K562 (cell line): ENCODE results near the gene CCDC28B. TPM values are rescaled to one million over a fixed set of nuclear protein-coding genes. Genes with fewer than 3 reads are reported as not detected.

ENCODE experiments used
- BCL6 ChIP-seq: fragments of 250-450 bp; sonication (Bioruptor Pico); IDR thresholded peaks from 2 replicates; pipeline ENCODE4 v1.4.0; 2020
- CEBPG ChIP-seq, 3 experiments: fragments of 200-800 bp in 1 of 3; sonication (Bioruptor generic) in 1 of 3; sonication (generic) in 1 of 3; formaldehyde crosslinking in 1 of 3; IDR thresholded peaks in 2 of 3; conservative IDR thresholded peaks in 1 of 3; 2 replicates each; pipeline versions ENCODE4 v1.6.1 to v1.8.0; 2016 to 2022; ENCODE audit warnings: missing compliant biosample characterization in 2 of 3, missing genetic modification characterization in 2 of 3, mild to moderate bottlenecking in 1 of 3, missing genetic modification reagents in 1 of 3
- KLF10 ChIP-seq: fragments of 250-450 bp; sonication (Bioruptor Pico); IDR thresholded peaks from 2 replicates; pipeline ENCODE4 v1.6.1; 2021; ENCODE audit warnings: matching md5 sums
- NFXL1 ChIP-seq: fragments of 450-650 bp; formaldehyde crosslinking; IDR thresholded peaks from 2 replicates; pipeline ENCODE4 v1.4.0; 2021; ENCODE audit warnings: mild to moderate bottlenecking
- THRAP3 ChIP-seq: fragments of 450-650 bp; IDR thresholded peaks from 2 replicates; pipeline ENCODE4 v1.6.1; 2016; ENCODE audit warnings: mild to moderate bottlenecking, inconsistent platforms, borderline replicate concordance
- XRCC5 ChIP-seq: fragments of 200-400 bp; formaldehyde crosslinking; IDR thresholded peaks from 2 replicates; pipeline ENCODE4 v1.6.1; 2017; ENCODE audit warnings: low read depth, mild to moderate bottlenecking, low read length
- ZKSCAN1 ChIP-seq: fragments of 150-350 bp; IDR thresholded peaks from 2 replicates; pipeline ENCODE4 v1.6.1; 2016; ENCODE audit warnings: low read depth, low read length
- ZNF445 ChIP-seq: fragments of 250-450 bp; sonication (Bioruptor Pico); IDR thresholded peaks from 2 replicates; pipeline ENCODE4 v1.4.0; 2020; ENCODE audit warnings: low read depth, mild to moderate bottlenecking, moderate library complexity
- polyA plus RNA-seq, 8 experiments: library from polyadenylated mRNA; depleted of rRNA in 4 of 8; stranded (reverse) in 5 of 8; unstranded in 3 of 8; fragments of >200 nt; fragmentation: Nextera tagmentation in 2 of 8; fragmentation: Illumina TruSeq in 1 of 8; extraction: Ambion mirVana in 2 of 8; extraction: Trizol in 1 of 8; gene quantifications; 2 replicates each; pipeline versions ENCODE4 v1.2.1 to v1.2.3, GENCODE V29; 2011 to 2014; ENCODE audit warnings: inconsistent platforms in 1 of 8, missing spikeins in 1 of 8
- total RNA-seq, 7 experiments: library from RNA; depleted of rRNA in 6 of 7; stranded (reverse); fragments of >200 nt in 6 of 7; fragmentation: Illumina TruSeq in 2 of 7; extraction: Trizol in 2 of 7; gene quantifications; 2 replicates each; pipeline versions ENCODE4 v1.2.1 to v1.2.3, GENCODE V29; 2011 to 2021; ENCODE audit warnings: low replicate concordance in 1 of 7
- TF ChIP-seq, protein P1 (sequence below): sonication (generic); formaldehyde crosslinking; IDR thresholded peaks from 2 replicates; pipeline ENCODE4 v1.8.1; 2022; ENCODE audit warnings: missing genetic modification reagents
- TF ChIP-seq, protein P2 (sequence below): sonication (generic); formaldehyde crosslinking; IDR thresholded peaks from 2 replicates; pipeline ENCODE4 v1.9.0; 2022; ENCODE audit warnings: mild to moderate bottlenecking, missing genetic modification reagents
- TF ChIP-seq, protein P3 (sequence below): sonication (generic); formaldehyde crosslinking; IDR thresholded peaks from 2 replicates; pipeline ENCODE4 v1.8.0; 2022; ENCODE audit warnings: mild to moderate bottlenecking, low read depth, missing genetic modification reagents
- TF ChIP-seq, protein P4 (sequence below): fragments of 150-350 bp; IDR thresholded peaks from 2 replicates; pipeline ENCODE4 v1.6.1; 2014; ENCODE audit warnings: low read depth, mild to moderate bottlenecking, low read length, borderline replicate concordance
- TF ChIP-seq, protein P5 (sequence below): fragments of 450-650 bp; IDR thresholded peaks from 2 replicates; pipeline ENCODE4 v1.6.1; 2016; ENCODE audit warnings: borderline replicate concordance
- TF ChIP-seq, protein P6 (sequence below): fragments of 250-450 bp; sonication (Bioruptor Pico); IDR thresholded peaks from 2 replicates; pipeline ENCODE4 v1.4.0; 2020; ENCODE audit warnings: mild to moderate bottlenecking, moderate library complexity, borderline replicate concordance

CCDC28B gene
- total and polyA plus RNA-seq, 9 of the 15 experiments (the other 6 are each of a cell fraction or from before 2014, with no cell fraction given): 5.7 to 54.5 (median 31.7) TPM

DNA sequence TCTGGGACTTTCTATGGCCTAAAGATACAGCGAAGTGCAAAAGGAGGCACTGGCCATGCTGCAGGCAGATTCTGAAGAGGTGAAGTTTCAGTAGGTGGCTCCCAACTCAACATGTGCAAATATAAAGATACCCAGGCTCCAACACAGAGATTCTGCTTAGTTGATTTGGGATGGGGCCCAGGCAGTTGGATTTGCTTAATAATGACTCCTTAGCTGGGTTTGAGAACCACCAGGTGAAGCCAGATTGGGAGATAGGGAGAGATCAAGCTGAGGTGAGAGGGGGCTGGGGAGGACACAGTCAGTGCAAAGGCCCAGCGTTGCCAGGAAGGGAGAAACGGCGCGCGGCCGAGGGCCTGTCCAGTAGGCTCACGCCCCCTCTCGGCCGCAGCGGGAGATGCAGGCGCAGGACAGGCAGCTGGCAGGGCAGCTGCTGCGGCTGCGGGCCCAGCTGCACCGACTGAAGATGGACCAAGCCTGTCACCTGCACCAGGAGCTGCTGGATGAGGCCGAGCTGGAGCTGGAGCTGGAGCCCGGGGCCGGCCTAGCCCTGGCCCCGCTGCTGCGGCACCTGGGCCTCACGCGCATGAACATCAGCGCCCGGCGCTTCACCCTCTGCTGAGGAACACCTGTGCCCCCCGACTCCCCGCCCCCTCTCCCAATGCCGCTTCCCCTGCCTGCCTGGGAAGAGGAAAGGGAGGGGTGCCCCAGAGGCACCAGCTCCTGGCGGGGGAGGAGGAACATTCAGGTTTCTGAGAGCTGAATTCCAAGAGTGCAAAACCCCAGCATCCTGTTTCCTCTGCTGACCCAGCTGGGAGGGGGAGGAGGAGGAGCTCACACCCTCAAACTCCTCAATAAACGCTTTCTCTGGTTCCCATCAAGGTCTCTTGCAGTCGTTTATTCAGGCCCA is 47.8 kb downstream of the CCDC28B start (continued):
- TF ChIP-seq, protein P1, sequence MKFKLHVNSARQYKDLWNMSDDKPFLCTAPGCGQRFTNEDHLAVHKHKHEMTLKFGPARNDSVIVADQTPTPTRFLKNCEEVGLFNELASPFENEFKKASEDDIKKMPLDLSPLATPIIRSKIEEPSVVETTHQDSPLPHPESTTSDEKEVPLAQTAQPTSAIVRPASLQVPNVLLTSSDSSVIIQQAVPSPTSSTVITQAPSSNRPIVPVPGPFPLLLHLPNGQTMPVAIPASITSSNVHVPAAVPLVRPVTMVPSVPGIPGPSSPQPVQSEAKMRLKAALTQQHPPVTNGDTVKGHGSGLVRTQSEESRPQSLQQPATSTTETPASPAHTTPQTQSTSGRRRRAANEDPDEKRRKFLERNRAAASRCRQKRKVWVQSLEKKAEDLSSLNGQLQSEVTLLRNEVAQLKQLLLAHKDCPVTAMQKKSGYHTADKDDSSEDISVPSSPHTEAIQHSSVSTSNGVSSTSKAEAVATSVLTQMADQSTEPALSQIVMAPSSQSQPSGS (CRISPR knock-in tag): no peak
- TF ChIP-seq, protein P2, sequence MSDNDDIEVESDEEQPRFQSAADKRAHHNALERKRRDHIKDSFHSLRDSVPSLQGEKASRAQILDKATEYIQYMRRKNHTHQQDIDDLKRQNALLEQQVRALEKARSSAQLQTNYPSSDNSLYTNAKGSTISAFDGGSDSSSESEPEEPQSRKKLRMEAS (CRISPR knock-in tag): peak; percentile 78
- TF ChIP-seq THRAP3 (no peak), KLF10 (no peak), BCL6 (CRISPR knock-in tag) (no peak), CEBPG (CRISPR knock-in tag; IDR thresholded peaks at IDR 0.05) (no peak), CEBPG (tag; conservative IDR thresholded peaks at IDR 0.05 in 1 of 2, IDR thresholded peaks at IDR 0.05 in 1 of 2) (no peak), ZKSCAN1 (0 out of 2 replicates have a peak, but pooled peaks have one; percentile 67), ZNF445 (no peak), NFXL1 (CRISPR knock-in tag) (no peak), XRCC5 (0 out of 2 replicates have a peak, but pooled peaks have one; percentile 73)
- TF ChIP-seq, protein P3, sequence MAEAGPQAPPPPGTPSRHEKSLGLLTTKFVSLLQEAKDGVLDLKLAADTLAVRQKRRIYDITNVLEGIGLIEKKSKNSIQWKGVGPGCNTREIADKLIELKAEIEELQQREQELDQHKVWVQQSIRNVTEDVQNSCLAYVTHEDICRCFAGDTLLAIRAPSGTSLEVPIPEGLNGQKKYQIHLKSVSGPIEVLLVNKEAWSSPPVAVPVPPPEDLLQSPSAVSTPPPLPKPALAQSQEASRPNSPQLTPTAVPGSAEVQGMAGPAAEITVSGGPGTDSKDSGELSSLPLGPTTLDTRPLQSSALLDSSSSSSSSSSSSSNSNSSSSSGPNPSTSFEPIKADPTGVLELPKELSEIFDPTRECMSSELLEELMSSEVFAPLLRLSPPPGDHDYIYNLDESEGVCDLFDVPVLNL (CRISPR knock-in tag): no peak
- TF ChIP-seq, protein P4, sequence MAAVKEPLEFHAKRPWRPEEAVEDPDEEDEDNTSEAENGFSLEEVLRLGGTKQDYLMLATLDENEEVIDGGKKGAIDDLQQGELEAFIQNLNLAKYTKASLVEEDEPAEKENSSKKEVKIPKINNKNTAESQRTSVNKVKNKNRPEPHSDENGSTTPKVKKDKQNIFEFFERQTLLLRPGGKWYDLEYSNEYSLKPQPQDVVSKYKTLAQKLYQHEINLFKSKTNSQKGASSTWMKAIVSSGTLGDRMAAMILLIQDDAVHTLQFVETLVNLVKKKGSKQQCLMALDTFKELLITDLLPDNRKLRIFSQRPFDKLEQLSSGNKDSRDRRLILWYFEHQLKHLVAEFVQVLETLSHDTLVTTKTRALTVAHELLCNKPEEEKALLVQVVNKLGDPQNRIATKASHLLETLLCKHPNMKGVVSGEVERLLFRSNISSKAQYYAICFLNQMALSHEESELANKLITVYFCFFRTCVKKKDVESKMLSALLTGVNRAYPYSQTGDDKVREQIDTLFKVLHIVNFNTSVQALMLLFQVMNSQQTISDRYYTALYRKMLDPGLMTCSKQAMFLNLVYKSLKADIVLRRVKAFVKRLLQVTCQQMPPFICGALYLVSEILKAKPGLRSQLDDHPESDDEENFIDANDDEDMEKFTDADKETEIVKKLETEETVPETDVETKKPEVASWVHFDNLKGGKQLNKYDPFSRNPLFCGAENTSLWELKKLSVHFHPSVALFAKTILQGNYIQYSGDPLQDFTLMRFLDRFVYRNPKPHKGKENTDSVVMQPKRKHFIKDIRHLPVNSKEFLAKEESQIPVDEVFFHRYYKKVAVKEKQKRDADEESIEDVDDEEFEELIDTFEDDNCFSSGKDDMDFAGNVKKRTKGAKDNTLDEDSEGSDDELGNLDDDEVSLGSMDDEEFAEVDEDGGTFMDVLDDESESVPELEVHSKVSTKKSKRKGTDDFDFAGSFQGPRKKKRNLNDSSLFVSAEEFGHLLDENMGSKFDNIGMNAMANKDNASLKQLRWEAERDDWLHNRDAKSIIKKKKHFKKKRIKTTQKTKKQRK: no peak
- TF ChIP-seq, protein P5, sequence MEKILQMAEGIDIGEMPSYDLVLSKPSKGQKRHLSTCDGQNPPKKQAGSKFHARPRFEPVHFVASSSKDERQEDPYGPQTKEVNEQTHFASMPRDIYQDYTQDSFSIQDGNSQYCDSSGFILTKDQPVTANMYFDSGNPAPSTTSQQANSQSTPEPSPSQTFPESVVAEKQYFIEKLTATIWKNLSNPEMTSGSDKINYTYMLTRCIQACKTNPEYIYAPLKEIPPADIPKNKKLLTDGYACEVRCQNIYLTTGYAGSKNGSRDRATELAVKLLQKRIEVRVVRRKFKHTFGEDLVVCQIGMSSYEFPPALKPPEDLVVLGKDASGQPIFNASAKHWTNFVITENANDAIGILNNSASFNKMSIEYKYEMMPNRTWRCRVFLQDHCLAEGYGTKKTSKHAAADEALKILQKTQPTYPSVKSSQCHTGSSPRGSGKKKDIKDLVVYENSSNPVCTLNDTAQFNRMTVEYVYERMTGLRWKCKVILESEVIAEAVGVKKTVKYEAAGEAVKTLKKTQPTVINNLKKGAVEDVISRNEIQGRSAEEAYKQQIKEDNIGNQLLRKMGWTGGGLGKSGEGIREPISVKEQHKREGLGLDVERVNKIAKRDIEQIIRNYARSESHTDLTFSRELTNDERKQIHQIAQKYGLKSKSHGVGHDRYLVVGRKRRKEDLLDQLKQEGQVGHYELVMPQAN: peak; percentile 48; the same call in 1 of the 2 replicates
- TF ChIP-seq, protein P6, sequence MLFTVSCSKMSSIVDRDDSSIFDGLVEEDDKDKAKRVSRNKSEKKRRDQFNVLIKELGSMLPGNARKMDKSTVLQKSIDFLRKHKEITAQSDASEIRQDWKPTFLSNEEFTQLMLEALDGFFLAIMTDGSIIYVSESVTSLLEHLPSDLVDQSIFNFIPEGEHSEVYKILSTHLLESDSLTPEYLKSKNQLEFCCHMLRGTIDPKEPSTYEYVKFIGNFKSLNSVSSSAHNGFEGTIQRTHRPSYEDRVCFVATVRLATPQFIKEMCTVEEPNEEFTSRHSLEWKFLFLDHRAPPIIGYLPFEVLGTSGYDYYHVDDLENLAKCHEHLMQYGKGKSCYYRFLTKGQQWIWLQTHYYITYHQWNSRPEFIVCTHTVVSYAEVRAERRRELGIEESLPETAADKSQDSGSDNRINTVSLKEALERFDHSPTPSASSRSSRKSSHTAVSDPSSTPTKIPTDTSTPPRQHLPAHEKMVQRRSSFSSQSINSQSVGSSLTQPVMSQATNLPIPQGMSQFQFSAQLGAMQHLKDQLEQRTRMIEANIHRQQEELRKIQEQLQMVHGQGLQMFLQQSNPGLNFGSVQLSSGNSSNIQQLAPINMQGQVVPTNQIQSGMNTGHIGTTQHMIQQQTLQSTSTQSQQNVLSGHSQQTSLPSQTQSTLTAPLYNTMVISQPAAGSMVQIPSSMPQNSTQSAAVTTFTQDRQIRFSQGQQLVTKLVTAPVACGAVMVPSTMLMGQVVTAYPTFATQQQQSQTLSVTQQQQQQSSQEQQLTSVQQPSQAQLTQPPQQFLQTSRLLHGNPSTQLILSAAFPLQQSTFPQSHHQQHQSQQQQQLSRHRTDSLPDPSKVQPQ: no peak
